ENCODE measurements around the gene DNAJC27. TPM values are rescaled to one million over a fixed set of nuclear protein-coding genes. Genes with fewer than 3 reads are reported as not detected.
"Not testable (repeated sequence)": the region's sequence is repeated elsewhere in the genome, so short reads cannot be mapped to it uniquely, and the experiment has no call there.

Gene DNAJC27
- 3.6 TPM for total RNA-seq

DNA sequence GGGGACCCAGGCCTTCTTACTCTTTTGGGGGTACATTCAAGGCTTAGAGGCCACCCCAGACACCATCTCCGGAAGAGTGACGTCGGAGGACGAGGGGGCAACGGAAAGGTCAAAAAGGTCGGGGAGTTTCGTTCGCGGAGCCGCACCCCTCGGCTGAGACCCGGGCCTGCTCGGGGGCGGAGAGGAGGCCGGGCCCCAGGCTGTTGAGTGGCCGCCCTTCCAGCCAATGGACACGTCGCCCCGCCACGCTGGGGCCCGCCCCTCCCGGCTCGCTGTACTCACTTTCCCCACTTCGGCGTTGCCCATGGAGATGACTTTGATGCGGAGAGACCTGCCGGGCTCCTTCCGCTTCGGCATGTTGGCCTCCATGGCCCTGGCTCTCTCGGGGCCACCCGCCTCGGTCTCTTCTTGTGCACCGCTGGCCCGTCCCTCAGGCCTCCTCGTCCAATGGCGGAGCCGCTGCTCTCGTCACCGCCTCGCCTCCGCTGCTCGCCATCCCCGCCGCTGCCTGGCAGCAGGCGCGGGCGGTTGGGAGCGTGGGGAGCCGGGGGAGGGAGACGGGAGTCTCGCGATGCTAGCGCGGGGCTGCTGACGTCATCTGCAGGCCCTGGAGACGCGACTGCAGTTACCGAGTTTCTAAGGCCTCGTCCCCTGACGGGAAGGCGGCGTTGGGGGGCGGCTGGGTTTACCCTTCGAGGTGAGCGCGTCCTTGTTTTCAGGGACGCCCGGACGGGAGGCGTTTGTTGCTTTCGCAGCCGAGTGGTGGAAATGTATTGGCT lies at the start of gene DNAJC27:
DNAJC27 (minus strand) TSS at position 420 of the 779 bp plus-strand sequence; CDS start at position 369, 51 bp downstream.
- TF ChIP-seq, protein P1, sequence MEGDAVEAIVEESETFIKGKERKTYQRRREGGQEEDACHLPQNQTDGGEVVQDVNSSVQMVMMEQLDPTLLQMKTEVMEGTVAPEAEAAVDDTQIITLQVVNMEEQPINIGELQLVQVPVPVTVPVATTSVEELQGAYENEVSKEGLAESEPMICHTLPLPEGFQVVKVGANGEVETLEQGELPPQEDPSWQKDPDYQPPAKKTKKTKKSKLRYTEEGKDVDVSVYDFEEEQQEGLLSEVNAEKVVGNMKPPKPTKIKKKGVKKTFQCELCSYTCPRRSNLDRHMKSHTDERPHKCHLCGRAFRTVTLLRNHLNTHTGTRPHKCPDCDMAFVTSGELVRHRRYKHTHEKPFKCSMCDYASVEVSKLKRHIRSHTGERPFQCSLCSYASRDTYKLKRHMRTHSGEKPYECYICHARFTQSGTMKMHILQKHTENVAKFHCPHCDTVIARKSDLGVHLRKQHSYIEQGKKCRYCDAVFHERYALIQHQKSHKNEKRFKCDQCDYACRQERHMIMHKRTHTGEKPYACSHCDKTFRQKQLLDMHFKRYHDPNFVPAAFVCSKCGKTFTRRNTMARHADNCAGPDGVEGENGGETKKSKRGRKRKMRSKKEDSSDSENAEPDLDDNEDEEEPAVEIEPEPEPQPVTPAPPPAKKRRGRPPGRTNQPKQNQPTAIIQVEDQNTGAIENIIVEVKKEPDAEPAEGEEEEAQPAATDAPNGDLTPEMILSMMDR (IDR thresholded peaks at IDR 0.05): no peak
- peak; percentile 90 to 98 for DNase-seq (ENCODE audit: low spot score in 2 of 2)
- Histone ChIP-seq H3K4me3 (peak within 1 kb of the TSS; percentile 81 to 84), H3K36me3 (peaks cover 0 to 6% of the 10 kb centered on the region in 2 donors), H3K9me3 (no peaks in the 10 kb centered on the region), H3K4me1 (peaks cover 0 to 2% of the 10 kb centered on the region in 2 donors), H3K27ac (peak within 1 kb of the TSS; percentile 97), H3K27me3 (no peaks in the 10 kb centered on the region)
- intact Hi-C loops (cut with DNase I): loop anchor here (1.0 to 10.0 kb wide), 9 partner anchors 51 to 1753 kb away; partner anchors contain the start of genes ADCY3, ASXL2, DNMT3A and DTNB

DNA sequence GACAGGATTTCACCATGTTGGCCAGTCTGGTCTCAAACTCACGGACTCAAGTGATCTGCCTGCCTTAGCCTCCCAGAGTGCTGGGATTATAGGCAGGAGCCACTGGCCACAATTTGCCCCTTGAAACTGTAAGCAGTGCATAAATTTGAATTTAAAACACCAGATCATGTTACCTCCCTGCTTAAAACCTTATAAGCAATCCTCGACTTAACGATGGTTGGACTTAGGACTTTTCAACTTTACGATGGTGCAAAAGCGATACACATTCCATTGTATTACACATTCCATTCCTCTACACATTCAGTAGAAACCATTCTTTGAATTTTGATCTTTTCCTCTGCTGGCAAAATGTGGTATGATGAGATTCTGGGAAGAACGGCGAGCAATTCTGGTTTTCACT lies 46.9 kb upstream of the DNAJC27 start:
- H3K4me3 ChIP-seq: no peak overlapping the region
- no peak overlapping the region for H3K27ac ChIP-seq
- intact Hi-C loops (cut with DNase I): no loop called here
- DNase-seq (ENCODE audit: low spot score in 2 of 2): no peak
- H3K36me3 ChIP-seq: no peaks in the 10 kb centered on the region
- H3K9me3 ChIP-seq: no peaks in the 10 kb centered on the region
- no peaks in the 10 kb centered on the region for H3K4me1 ChIP-seq
- no peaks in the 10 kb centered on the region for H3K27me3 ChIP-seq
- TF ChIP-seq, protein P1 (IDR thresholded peaks at IDR 0.05): no peak

DNA sequence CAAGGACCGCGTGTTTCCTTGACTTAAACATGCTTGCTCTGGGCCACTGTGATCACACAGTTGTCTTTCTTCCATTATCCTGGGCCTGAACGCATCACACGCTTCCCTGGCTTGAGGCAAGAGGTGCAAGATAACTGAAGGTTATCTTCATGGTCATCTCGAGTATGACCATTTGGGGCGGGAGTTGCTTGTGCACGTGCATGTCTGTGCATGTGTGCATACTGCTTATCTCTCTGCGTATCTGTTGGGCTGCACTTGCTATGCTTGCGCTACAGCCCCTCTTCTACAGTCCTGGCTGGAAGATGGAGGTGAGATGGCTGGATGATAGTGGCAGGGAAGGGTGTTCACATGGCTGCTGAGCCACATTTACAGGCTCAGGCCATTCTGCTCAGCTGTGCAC lies 42.9 kb upstream of the DNAJC27 start:
- no peaks in the 10 kb centered on the region for H3K4me1 ChIP-seq
- no peaks in the 10 kb centered on the region for H3K9me3 ChIP-seq
- no peaks in the 10 kb centered on the region for H3K36me3 ChIP-seq
- no peaks in the 10 kb centered on the region for H3K27me3 ChIP-seq
- H3K4me3 ChIP-seq: no peak overlapping the region
- intact Hi-C loops (cut with DNase I): no loop called here
- TF ChIP-seq, protein P1 (IDR thresholded peaks at IDR 0.05): no peak
- no peak for DNase-seq (ENCODE audit: low spot score in 2 of 2)
- no peak overlapping the region for H3K27ac ChIP-seq

DNA sequence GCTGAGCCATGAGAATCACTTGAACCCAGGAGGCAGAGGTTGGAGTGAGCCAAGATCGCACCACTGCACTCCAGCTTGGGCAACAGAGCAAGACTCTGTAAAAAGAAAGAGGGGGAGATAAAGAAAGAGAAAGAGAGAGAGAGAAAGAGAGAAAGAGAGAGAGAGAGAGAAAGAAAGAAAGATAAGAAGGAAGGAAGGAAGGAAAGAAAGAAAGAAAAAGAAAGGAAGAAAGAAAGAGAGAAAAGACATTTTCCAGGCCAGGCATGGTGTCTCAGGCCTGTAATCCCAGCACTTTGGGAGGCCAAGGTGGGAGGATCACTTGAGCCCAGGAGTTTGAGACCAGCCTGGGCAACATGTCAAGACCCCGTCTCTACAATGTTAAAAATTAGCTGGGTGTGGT lies 39.6 kb upstream of the DNAJC27 start:
- H3K27me3 ChIP-seq; intact Hi-C loops (cut with DNase I); H3K9me3 ChIP-seq; H3K4me1 ChIP-seq; H3K27ac ChIP-seq; H3K36me3 ChIP-seq; H3K4me3 ChIP-seq; DNase-seq (ENCODE audit: low spot score in 2 of 2): not testable (repeated sequence)

DNA sequence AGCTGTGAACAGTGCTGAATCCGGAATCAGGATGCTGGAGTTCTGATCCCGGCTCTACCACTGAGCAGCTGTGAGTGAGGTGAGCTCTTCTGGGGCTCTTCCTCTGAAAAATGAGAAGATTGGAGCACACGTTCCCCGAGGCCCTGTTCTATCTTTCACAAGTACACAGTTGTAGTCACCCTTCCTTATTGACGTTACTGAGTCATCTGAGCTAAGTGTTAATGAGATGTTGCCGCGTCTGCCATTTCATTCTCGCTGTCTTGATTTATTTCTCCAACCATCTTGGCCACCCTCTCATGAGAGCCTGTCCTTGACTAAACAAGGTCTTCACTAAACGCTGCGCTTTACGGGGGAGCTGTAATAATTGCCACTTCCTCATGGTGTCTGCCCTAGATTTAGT lies 38.2 kb upstream of the DNAJC27 start:
- H3K4me1 ChIP-seq: no peaks in the 10 kb centered on the region
- TF ChIP-seq, protein P1 (IDR thresholded peaks at IDR 0.05): no peak

DNA sequence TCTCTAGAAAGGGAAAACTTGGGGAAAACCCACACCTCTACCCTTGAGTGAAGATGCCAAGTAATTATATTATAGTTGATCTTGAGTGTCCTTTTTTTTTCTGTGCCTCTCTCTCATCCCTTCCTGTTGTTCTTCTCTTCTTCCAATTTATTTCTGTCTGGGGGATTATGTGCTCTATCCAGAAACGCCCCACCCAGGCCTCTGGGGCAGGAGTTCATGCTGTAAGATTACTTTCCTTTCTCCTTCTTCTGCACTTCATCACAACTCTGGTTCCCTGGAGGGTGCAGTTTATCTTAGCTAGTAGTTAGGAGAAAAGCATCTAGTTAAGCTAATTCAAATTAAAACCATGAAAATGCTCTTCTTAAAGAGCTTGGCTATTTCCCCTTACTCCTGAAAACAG lies 30.3 kb upstream of the DNAJC27 start:
- no peak overlapping the region for H3K4me3 ChIP-seq
- no peak overlapping the region for H3K27ac ChIP-seq
- no peak for DNase-seq (ENCODE audit: low spot score in 2 of 2)
- intact Hi-C loops (cut with DNase I): no loop called here
- no peaks in the 10 kb centered on the region for H3K9me3 ChIP-seq
- TF ChIP-seq, protein P1 (IDR thresholded peaks at IDR 0.05): no peak
- H3K27me3 ChIP-seq: no peaks in the 10 kb centered on the region
- peaks cover 0 to 2% of the 10 kb centered on the region in 2 donors for H3K4me1 ChIP-seq
- peaks cover 0 to 4% of the 10 kb centered on the region in 2 donors for H3K36me3 ChIP-seq

More for the DNA sequence above, 38.2 kb upstream of the DNAJC27 start:
- Histone ChIP-seq H3K4me3 (no peak overlapping the region), H3K36me3 (no peaks in the 10 kb centered on the region), H3K9me3 (no peaks in the 10 kb centered on the region), H3K27ac (no peak overlapping the region), H3K27me3 (no peaks in the 10 kb centered on the region)
- no peak for DNase-seq (ENCODE audit: low spot score in 2 of 2)
- intact Hi-C loops (cut with DNase I): no loop called here
